ENCODE measurements around the gene ZNF135.

Gene ZNF135

DNA sequence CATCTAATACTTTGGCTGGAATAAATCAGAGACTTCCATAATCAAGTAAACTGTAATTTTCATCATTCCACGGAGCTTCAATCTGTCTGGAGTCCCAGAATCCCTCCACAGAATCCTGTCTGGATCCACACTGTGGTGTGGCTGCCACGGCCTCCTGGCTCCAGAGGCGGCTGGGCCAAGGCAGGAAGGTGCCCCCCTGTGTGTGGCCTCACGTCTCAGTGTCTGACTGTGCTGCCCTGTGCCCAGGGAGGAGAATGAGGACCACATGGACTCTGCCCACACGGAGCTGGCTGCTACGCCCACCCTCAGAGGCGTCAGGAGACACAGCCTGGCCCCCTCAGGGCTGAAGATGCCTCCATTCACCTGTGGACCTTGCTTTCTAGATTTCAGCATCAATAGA lies 12.2 kb upstream of the ZNF135 start:
- DNase-seq (ENCODE audit: low spot score) = no peak

DNA sequence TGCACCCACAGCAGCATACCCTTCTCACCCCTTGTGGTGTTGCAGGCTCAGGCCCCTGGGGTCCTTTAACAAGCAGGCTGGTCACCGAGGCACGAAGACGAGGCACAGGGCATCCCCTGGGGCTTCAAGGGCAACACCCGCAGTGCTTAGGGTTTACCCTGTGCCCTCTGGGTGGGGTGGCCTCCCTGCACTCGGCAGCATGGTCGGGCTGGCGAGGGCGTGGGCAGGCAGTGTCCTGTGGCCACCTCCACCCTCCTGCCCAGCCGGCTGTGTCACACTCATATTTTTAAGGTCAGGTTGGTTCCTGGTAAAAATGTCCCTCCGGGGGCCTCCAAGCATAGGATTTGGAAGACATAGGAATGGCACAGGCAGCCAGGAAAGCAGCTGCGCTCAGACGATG lies 11.4 kb upstream of the ZNF135 start:
- DNase-seq (ENCODE audit: low spot score) = no peak

DNA sequence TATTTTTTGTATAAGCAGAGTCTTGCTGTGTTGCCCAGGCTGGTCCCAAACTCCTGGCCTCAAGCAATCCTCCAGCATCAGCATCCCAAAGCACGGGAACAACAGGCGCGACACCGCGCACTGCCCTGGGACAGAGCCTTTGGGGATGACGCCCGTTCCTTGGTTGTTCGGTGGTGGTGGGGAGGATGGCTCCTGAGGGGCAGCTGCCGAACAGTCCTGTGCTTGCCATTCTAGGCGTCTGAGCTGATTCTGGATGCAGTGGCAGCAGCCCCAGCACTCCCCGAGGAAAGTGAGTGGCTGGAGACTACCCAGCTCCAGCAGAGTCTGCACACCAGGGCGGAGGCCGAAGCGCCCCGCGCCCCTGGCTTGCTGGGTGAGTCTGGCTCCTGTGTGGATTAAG lies 6.8 kb upstream of the ZNF135 start:
- DNase-seq (ENCODE audit: low spot score) = no peak

DNA sequence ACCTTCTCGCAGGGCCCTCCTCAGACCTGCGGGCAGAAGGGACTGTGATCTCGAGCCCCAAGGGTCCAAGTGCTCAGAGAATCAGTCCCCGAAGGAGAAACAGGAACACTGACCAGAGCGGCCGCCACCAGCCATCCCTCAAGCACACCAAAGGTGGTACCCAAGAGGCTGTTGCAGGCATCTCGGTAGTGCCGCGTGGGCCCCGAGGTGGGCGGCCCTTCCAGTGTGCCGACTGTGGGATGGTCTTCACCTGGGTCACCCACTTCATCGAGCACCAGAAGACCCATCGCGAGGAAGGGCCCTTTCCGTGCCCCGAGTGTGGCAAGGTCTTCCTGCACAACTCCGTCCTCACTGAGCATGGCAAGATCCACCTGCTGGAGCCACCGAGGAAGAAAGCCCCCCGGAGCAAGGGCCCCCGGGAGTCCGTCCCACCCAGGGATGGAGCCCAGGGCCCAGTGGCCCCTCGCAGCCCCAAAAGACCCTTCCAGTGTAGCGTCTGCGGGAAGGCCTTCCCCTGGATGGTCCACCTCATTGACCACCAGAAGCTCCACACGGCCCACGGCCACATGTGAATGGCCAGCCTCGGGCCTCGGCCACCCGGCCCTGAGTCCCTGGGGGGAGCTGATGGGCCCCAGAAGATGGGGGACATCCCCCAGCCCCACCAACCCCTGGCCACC lies 5.5 kb upstream of the ZNF135 start:
- no peak for DNase-seq (ENCODE audit: low spot score)

DNA sequence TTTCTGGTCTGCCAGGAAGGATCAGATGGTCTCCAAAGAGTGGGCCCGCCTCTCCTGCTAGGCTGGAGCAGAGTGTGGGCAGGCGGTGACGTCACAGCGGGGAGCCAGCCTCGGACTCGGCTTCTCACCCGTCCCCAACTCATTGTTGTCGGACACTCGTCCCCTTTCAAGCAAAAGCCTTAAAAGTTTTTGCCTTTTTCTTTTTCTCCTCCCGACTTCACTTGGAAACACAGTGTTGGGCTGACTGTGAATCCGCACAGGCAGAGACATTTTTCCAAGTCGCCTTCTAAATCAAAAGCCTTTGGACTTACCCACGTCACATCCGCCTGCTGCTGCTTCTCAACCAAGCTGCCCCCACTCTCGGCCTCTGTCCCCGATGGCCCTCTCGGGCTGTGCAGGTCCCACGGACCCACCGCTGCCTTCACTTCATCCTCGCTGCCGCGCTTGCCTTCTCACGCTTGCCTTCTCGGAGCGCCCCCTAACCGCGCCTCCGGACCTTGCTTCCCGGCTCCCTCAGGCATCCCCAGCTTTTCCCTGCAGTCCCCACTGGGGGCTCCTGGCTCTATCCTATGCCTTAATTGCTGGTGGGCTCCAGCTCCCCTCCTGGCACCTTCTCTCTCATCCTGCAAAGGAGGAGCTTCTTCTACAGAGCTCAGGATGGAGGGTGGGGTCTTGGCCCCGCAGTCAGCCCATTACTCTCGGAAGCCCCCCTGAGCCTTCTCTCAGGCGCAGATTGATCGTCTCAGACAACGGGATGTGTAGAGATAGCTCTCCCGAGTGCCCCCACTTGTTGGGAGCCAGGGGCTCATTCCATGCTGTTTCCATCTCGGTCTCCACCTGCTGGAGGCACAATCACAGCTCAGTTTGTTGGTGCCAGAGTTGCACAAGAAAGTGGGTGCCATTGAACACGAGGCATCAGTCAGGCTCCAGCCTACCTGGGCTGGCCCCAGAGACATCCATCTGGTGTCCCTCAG lies 3.9 kb upstream of the ZNF135 start:
- DNase-seq (ENCODE audit: low spot score) = peak; percentile 84

DNA sequence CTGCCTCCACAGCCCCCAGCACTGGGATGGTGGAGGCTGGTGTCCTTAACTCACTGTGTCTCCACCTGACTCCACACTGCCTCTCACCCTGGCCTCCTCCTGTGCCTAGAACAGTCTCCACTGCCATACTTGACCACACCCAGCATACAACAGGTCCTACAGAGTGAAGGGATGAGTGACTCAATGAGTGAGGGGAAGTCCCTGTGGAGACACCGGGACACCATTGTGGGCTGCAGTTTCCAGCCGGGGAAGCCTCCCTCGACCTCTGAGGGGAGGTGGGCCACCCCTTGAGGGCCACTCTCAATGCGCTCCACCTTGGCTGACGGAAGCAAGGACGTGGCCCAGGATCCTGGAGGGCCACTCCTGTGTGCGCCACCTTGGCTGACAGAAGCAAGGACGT lies 2.8 kb upstream of the ZNF135 start:
- DNase-seq (ENCODE audit: low spot score) = no peak

DNA sequence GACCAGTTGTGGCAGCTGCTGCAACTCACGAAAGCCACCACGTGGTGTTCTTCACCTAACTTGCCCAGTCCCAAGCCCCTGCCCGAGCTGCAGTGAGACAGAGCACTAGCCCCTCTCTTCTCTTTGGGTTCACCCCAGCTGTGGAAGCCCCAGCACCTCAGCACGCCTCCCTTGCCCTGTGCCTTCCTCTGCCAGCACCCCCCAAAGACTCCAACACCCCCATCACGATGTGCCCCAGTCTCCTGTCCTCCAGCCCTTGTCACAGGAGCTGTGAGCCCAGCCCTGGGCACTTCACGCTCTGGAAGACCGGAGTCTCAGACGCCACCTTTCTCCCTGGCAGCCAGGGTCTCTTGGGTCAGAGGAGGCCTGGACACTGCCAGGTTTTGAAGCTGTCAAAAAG lies 2.2 kb upstream of the ZNF135 start:
- no peak for DNase-seq (ENCODE audit: low spot score)

DNA sequence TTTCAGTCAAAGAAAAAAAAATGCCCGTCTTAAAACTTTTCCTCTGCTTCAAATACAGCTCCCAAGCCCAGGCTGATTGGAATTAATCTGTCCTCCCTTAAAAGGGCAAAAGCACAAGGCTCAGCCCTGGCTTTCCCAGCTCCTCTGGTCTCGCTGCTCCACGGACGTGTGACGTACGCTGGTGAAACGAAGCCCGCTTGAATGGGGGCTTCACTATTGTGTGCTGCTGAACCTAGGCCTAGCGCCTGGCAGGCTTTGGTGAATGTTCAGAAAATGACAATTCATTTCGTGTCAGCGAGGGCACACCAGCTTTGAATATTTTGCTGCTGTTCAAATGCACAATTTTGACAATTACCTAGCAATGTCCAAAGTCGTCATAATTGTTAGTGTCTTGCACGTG lies 615 bp upstream of the ZNF135 start:
- no peak for DNase-seq (ENCODE audit: low spot score)

DNA sequence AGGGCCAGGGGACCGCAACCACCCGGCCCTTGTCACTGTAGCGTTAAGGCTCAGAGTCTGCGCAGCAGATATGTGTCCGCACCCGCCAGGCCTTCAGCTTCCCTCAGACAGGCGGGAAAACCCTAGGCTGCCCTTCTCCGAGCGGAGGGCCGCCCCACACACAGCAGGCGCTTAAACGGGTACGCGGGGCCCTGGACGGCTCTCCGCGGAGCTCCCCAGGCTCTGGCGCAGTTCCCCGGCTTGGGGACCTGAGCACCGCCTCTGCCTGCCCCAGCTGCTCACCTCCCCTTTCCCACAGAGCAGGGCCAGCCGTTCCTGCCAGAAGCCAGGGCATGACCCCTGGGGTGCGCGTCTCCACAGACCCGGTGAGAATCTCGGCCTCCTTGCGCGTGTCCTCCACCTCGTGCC lies 593 bp downstream of the ZNF135 start:
- no peak for DNase-seq (ENCODE audit: low spot score)

DNA sequence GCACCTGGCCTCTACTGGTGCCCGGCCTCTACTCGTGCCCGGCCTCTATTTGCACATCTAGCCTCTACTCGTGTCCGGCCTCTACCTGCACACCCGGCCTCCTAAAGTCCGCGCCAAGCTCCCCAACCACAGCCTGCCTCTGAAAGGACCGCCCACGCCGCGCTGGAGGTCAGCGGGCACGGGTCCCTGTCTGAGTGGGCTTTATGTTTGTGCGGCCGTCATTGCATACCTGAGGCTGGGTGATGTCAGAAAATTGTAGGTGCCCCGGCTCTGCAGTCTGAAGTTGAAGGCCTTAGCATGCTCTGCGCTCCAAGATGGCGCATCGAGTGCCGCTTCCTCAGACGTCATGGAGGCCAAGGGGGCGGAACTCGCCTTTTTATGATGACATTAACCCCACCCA lies 1.1 kb downstream of the ZNF135 start:
- DNase-seq (ENCODE audit: low spot score) = no peak

DNA sequence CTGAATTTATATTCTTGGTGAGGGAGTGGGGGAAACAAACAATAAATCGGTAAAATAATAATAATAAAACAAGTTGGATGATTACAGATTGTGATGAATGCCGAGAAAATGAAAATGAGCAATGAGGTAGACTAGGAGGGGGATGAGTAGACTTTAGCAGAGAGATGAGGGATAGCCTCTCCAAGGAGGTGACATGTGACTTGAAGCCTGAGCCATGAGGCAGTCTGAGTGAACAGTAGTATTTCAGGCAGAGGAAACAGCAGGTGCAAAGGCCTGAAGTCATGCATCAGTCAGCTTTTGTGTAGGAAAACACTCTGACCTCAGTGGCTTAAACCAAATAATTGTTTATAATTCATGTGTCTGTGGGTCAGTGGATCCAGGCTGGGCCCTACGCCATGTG lies 4.6 kb downstream of the ZNF135 start:
- DNase-seq (ENCODE audit: low spot score) = no peak

DNA sequence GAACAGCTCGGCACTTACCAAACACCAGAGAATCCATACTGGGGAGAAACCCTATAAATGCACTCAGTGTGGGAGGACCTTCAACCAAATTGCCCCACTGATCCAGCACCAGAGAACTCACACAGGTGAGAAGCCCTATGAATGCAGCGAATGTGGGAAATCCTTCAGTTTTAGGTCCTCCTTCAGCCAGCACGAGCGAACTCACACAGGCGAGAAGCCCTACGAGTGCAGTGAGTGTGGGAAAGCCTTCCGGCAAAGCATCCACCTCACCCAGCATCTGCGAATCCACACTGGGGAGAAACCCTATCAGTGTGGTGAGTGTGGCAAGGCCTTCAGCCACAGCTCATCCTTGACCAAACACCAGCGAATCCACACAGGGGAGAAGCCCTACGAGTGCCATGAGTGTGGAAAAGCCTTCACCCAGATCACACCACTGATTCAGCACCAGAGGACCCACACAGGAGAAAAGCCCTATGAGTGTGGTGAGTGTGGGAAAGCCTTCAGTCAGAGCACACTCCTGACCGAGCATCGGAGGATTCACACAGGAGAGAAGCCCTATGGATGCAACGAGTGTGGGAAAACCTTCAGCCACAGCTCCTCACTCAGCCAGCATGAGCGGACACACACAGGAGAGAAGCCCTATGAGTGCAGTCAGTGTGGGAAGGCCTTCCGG lies 8.3 kb downstream of the ZNF135 start:
- no peak for DNase-seq (ENCODE audit: low spot score)

DNA sequence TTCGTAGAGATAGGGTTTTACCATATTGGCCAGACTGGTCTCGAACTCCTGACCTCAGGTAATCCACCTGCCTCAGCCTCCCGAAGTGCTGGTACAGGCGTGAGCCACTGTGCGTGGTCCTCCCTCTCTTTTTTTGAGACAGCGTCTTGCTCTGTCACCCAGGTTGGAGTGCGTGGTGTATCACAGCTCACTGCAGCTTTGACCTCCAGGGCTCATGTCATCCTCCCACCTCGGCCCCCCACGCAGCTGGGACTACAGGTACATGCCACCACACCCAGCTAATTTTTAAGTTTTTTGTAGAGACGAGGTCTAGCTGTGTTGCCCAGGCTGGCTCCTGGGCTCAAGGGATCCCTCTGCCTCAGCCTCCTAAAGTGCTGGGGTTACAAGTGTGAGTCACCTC lies 20.7 kb downstream of the ZNF135 start:
- DNase-seq (ENCODE audit: low spot score) = no peak

DNA sequence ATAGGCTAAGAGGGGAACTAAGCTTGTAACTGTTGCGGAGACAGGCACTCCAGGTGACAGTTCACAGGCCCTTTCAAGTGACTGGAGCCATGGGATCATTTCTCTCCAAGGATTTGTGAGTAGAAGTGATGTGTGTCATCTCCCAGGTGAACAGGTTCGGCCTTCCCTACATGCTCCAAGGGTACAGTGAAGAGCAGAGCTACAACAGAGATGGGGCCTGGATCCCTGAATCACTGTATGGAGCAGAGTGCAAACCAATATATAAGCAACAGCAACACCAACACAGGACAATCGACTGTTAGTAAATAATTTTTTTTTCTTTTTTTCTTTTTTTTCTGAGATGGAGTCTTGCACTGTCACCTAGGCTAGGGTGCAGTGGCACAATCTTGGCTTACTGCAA lies 23.9 kb downstream of the ZNF135 start:
- DNase-seq (ENCODE audit: low spot score) = no peak

DNA sequence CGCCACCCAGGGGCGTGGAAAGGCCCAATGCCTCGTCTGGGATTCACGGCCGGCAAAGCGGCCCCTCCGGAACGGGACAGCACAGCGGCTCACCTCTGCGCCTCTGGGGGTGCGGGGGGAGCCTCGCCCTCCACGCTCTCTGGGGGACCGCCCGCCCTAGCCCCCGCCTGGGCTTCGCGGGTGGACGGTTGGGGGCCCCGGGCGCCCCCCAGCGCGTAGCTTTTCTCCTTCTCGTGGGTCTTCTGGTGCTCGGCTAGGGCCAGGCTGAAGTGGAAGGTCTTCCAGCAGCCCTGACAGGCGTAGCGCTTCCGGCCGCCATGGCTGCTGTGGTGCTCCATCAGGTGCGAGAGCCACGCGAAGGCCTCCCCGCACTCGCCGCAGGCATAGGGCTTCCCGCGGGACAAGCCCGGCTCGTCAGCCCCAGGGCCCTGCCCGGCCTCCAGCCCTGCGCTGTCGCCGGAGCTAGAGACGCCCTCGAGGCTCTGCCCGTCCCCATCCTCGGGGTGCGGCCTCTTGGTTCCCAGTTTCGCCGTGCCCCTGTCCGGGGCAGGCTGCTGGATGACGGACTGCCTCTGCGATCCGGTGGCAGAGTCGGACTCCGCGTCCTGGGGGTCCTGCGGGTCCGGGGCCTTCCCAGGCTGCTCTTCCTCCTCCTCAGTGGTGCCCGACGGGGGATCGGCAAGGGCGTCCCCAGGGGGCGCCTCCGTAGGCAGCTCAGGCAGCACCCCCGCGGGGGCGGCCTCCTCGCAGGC lies 25.7 kb downstream of the ZNF135 start:
- DNase-seq (ENCODE audit: low spot score) = no peak

DNA sequence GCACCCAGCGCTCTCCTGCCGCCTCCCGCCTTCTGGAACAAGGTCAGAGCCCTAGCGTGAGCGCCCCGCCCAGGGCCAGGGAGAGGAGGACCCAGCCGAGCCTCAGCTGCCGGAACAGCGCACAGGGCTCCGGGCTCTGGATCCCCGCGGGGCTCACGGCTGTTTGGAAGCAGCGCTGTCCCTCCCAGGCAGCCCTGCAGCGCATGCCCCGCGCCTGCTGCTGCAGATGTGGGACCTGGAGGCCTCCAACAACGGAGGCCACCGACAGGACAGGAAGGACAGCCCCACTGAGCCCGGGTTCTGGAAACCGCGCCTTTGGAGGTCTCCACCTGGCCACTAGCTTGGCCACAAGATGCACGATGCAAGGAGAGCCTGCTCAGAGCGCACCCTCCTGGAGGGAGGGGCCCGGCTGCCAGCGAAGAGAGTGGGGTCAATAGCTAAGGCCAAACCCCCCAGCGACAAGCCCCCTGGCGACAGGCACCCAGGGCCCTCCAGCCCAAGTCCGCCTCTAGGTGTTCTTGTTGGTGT lies 26.3 kb downstream of the ZNF135 start:
- no peak for DNase-seq (ENCODE audit: low spot score)

DNA sequence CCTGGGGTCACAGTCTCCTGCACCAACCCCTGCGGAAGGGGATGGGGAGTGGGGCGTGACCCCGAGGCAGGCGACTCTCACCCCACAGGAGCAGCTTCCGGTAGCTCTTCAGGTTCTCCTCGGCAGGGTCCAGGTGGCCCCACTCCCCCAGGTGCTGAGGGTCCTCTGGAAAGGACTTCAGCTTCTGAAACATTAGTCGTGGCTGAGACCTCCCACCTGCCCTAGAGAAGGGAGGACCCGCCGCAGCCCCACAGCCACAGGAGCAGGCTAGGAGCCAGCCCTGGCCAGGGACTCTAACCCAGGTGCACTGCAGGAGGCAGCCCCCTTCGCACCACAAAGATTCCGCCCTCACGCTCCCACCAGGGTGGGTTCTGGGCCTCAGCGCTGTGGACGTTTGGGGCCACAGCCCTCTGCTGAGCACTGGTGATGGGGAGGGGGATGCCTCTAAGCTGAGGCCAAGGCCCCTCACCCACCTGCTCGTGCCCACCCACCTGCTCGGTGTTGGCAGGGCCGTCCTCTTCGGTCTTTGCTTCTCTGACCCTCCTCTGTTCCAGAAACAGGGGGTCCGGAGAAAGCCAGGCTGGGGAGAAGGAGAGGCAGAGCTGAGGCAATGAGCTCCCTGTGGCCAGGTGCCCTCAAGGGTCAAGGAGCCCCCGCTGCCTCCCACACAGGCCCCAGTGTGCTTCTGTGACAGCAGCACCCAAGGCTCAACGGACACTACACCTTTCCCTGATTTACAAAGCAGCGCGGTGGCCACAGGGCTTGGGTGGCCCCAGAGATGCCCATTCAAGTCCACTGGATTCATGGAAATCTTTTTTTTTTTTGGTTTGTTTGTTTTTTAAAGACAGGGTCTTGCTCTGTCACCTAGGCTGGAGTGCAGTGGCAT lies 28.0 kb downstream of the ZNF135 start:
- DNase-seq (ENCODE audit: low spot score) = no peak

DNA sequence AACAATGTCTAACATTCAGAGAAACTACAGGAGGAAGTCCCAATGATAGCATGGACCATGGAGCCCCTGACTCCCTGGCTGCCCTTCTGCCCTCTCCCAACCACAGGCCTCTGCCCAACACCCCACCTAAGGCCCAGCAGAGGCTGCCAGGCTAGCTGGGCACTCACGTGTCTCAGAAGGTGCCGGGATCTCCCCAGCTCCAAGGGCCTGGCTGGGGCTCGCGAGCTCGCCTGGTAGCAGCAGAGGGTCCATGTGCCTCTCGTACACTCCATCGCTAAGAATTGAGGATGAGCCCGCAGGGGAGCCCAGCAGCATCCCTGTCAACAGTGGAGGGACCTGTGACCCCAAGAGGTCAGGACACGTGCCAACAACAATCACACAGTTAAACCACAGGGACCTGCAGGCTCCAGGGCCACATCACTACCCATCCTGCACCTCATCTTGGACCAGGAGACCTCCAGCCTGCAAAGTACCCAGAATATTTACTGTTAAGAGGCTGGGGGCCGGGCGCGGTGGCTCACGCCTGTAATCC lies 29.5 kb downstream of the ZNF135 start:
- DNase-seq (ENCODE audit: low spot score) = no peak

DNA sequence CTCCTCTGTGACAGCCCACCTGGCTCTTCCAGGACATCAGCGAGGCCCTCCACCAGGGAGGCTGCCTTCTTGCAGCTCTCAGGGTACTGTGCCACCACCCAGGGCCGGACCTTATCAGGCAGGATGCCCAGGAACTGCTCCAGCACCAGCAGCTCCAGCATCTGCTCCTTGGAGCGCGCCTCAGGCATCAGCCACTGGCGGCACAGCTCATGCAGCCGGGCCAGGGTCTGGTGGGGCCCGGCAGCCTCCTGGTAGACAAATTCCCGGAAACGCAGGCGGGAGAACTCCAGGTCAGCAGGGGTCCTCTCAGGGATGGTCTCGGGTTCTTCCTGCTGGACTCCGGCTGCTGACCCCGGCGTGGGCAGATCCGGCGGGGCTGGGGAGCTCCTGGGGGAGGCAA lies 30.8 kb downstream of the ZNF135 start:
- no peak for DNase-seq (ENCODE audit: low spot score)

DNA sequence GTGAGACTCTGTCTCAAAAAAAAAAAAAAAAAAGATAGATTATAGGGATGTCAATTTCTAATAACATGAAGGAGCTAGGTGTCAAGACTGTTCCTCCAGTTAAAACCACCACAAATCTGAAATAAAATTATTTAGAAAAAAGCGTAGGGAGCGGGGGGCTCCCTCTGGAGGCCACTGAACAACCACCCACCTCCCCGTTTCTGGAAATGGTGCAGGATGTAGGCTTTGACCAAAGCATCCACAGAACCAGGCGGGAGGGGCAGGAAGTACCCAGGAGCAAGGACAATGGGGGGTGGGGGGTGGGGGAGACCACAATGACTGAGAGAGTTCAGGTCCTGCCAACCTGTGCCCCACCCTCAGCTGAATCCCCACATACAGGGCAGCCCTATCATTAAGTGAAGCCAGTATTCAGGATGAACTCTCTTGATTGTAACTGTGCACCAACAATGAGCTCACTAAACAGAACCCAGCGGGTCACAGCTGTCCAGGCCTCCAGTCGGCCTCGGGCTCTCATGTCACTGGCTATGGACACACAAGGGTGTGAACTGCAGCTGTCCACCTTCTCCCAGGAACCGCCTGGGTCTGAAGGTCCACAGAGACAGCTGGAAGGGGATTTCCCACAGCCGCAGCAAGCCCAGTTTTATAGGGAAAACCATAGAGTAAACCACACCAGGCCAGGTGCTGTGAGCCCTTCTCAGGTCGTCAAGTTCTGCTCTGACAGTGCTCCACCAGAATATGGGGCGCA lies 32.3 kb downstream of the ZNF135 start:
- DNase-seq (ENCODE audit: low spot score) = no peak
